HepG2 (cell line): ENCODE results near the gene FAM124A.

ENCODE experiments used
- ATF3 ChIP-seq: sonication (generic); formaldehyde crosslinking; IDR thresholded peaks from 2 replicates; pipeline ENCODE4 v1.4.0; 2020; ENCODE audit warnings: missing genetic modification reagents
- CTCF ChIP-seq: sonication (generic); formaldehyde crosslinking; IDR thresholded peaks from 2 replicates; pipeline ENCODE4 v1.5.0; 2020; ENCODE audit warnings: mild to moderate bottlenecking, missing genetic modification reagents, moderate library complexity
- DPF2 ChIP-seq: sonication (generic); formaldehyde crosslinking; IDR thresholded peaks from 2 replicates; pipeline ENCODE4 v1.4.0; 2020; ENCODE audit warnings: mild to moderate bottlenecking, low read depth, missing genetic modification reagents, borderline replicate concordance
- FOXM1 ChIP-seq: sonication (generic); formaldehyde crosslinking; IDR thresholded peaks from 2 replicates; pipeline ENCODE4 v1.5.0; 2020; ENCODE audit warnings: missing genetic modification reagents
- POLR2AphosphoS5 ChIP-seq: IDR thresholded peaks from 2 replicates; pipeline ENCODE4 v1.6.1; 2012; ENCODE audit warnings: low read depth, low read length

GRCh38 chr13:51317262-51317661 lies 95.1 kb downstream of the FAM124A start:
- TF ChIP-seq FOXM1, result no peak
- no peak for TF ChIP-seq DPF2 (CRISPR knock-in tag)
- TF ChIP-seq ATF3 (CRISPR knock-in tag), result no peak
- TF ChIP-seq CTCF, result no peak
- TF ChIP-seq POLR2AphosphoS5, result no peak
